Endothelial cell of umbilical vein (primary cell): Measurements from ENCODE around the gene INPP5A. TPM values are rescaled to one million over a fixed set of nuclear protein-coding genes. Genes with fewer than 3 reads are reported as not detected.

Source experiments
- BruUV-seq: library from RNA; stranded (reverse); fragments of 400-500 nt; replicated peaks from 2 replicates; lab custom pipeline; 2021; lab: Mats Ljungman, UMichigan
- CTCF ChIA-PET: fragments of 300-600, 350-600 bp; sonication (Branson Sonifier 250); formaldehyde crosslinking; loops from one replicate; lab custom pipeline; 2021; ENCODE audit warnings: antibody characterized with exemption, inconsistent platforms; lab: Charles Lee
- POLR2A ChIA-PET: fragments of 300-600, 350-600 bp; sonication (Branson Sonifier 250); formaldehyde crosslinking; loops from one replicate; lab custom pipeline; 2021; ENCODE audit warnings: antibody characterized with exemption, inconsistent platforms; lab: Charles Lee
- DNase-seq: peaks from one replicate; pipeline ENCODE4 v3.0.0-alpha.2; 2011; ENCODE audit warnings: low read depth, low spot score
- FAIRE-seq: peaks from 2 replicates; lab custom pipeline; 2011; peaks lifted over from hg19 to GRCh38; lab: Jason Lieb, UNC
- H2AFZ ChIP-seq: 2 replicates; pipeline ENCODE4 v1.6.0; 2012; ENCODE audit warnings: low read depth, low read length, control low read depth, inconsistent platforms
- H3K27ac ChIP-seq: 2 replicates; pipeline ENCODE4 v1.5.1; 2011; ENCODE audit warnings: low read depth, mild to moderate bottlenecking, control low read depth, low read length, moderate library complexity; ENCODE audit not compliant: insufficient read depth
- H3K27me3 ChIP-seq, 2 experiments: 2 replicates each; pipeline versions ENCODE4 v1.6.0 to v1.6.1; 2011; ENCODE audit warnings: low read length in 2 of 2, mixed read lengths in 1 of 2; ENCODE audit not compliant: control insufficient read depth in 2 of 2, insufficient read depth in 2 of 2
- H3K36me3 ChIP-seq, 2 experiments: 2 replicates in 1 of 2; 3 replicates in 1 of 2; pipeline ENCODE4 v1.5.1; 2011; ENCODE audit warnings: low read length in 2 of 2, mild to moderate bottlenecking in 1 of 2, moderate library complexity in 1 of 2; ENCODE audit not compliant: control insufficient read depth in 2 of 2, insufficient read depth in 2 of 2; ENCODE audit errors: extremely low read depth in 1 of 2
- H3K4me1 ChIP-seq: 3 replicates; pipeline ENCODE4 v1.5.1; 2011; ENCODE audit warnings: mild to moderate bottlenecking, low read length; ENCODE audit not compliant: control insufficient read depth, insufficient read depth; ENCODE audit errors: extremely low read depth
- H3K4me2 ChIP-seq: 2 replicates; pipeline ENCODE4 v1.6.1; 2011; ENCODE audit warnings: low read length, control low read depth, mixed read lengths; ENCODE audit not compliant: insufficient read depth
- H3K4me3 ChIP-seq, 3 experiments: fragments of 200-600 bp in 1 of 3; sonication (generic), shearing (Covaris generic) in 1 of 3; replicated peaks in 1 of 3; 2 replicates each; pipeline ENCODE4 v1.5.1; 2011 to 2016; ENCODE audit warnings: control low read depth in 3 of 3, low read length in 3 of 3, mild to moderate bottlenecking in 2 of 3, inconsistent platforms in 1 of 3, low read depth in 1 of 3, moderate library complexity in 1 of 3; ENCODE audit not compliant: insufficient read depth in 1 of 3
- H3K79me2 ChIP-seq: 2 replicates; pipeline ENCODE4 v1.6.0; 2012; ENCODE audit warnings: low read length, inconsistent platforms; ENCODE audit not compliant: control insufficient read depth, insufficient read depth
- H3K9ac ChIP-seq: replicated peaks from 2 replicates; pipeline ENCODE3; 2011; ENCODE audit warnings: low read length, control low read depth; ENCODE audit not compliant: insufficient read depth; ENCODE audit errors: extremely low read depth
- H3K9me1 ChIP-seq: replicated peaks from 3 replicates; pipeline ENCODE4 v1.6.0; 2011; ENCODE audit warnings: mild to moderate bottlenecking, low read length; ENCODE audit not compliant: control insufficient read depth, insufficient read depth; ENCODE audit errors: extremely low read depth
- H3K9me3 ChIP-seq: replicated peaks from 2 replicates; pipeline ENCODE4 v1.5.1; 2012; ENCODE audit warnings: low read length, inconsistent platforms; ENCODE audit not compliant: control insufficient read depth, insufficient read depth
- H4K20me1 ChIP-seq: replicated peaks from 2 replicates; pipeline ENCODE3; 2011; ENCODE audit warnings: mild to moderate bottlenecking, low read length; ENCODE audit not compliant: control insufficient read depth, insufficient read depth; ENCODE audit errors: extremely low read depth
- EZH2 ChIP-seq: IDR thresholded peaks from 2 replicates; pipeline ENCODE4 v1.6.1; 2012; ENCODE audit warnings: borderline replicate concordance, low read depth, mild to moderate bottlenecking, moderate library complexity, low read length, inconsistent platforms; ENCODE audit not compliant: severe bottlenecking
- FOS ChIP-seq: IDR thresholded peaks from 2 replicates; pipeline ENCODE4 v1.6.1; 2011; ENCODE audit warnings: mild to moderate bottlenecking, low read length, moderate library complexity, borderline replicate concordance; ENCODE audit not compliant: insufficient read depth
- GATA2 ChIP-seq: IDR thresholded peaks from 2 replicates; pipeline ENCODE4 v1.7.0; 2011; ENCODE audit warnings: low read depth, mild to moderate bottlenecking, moderate library complexity, mixed read lengths, low read length; ENCODE audit not compliant: insufficient read length, insufficient read depth
- JUN ChIP-seq: IDR thresholded peaks from 2 replicates; pipeline ENCODE4 v1.6.1; 2011; ENCODE audit warnings: borderline replicate concordance, low read depth; ENCODE audit not compliant: insufficient read length, insufficient read depth
- MYC ChIP-seq: IDR thresholded peaks from one replicate; pipeline ENCODE4 v1.6.1; 2011; ENCODE audit warnings: mild to moderate bottlenecking, low read depth, low read length
- POLR2A ChIP-seq: IDR thresholded peaks from 2 replicates; pipeline ENCODE4 v1.6.1; 2012; ENCODE audit warnings: low read depth, mild to moderate bottlenecking, control low read depth, low read length
- POLR2AphosphoS5 ChIP-seq: IDR thresholded peaks from 2 replicates; pipeline ENCODE4 v1.6.1; 2012; ENCODE audit warnings: low read depth, mild to moderate bottlenecking, control low read depth, low read length, moderate library complexity; ENCODE audit not compliant: insufficient read depth
- dilution Hi-C: fragments of 300-500 bp; cut with MboI; formaldehyde crosslinking; loops from one replicate; pipeline ENCODE4 v1.15.0; 2019; ENCODE audit warnings: low sequenced_read_pairs; ENCODE audit not compliant: extremely low pct_ligation_motif_present
- intact Hi-C: fragments of 100-400 bp; cut with micrococcal nuclease; formaldehyde crosslinking; loops from one replicate; pipeline ENCODE4 v1.10.0; 2022
- polyA plus RNA-seq, 4 experiments: library from polyadenylated mRNA; depleted of rRNA in 3 of 4; stranded (reverse) in 3 of 4; unstranded in 1 of 4; fragments of >200 nt; gene quantifications; 2 replicates each; pipeline versions ENCODE4 v1.2.1 to v1.2.3, GENCODE V29; 2011 to 2012; ENCODE audit warnings: missing spikeins in 1 of 4
- total RNA-seq: library from RNA; stranded (reverse); gene quantifications from 2 replicates; pipeline ENCODE4 v1.2.3, GENCODE V29; 2021
- TF ChIP-seq, protein P1 (sequence below), 2 donors: IDR thresholded peaks; 1 replicate in 1 of 2; 2 replicates in 1 of 2; pipeline ENCODE4 v1.5.1; 2011; ENCODE audit warnings: low read length in 2 of 2, mild to moderate bottlenecking in 2 of 2, moderate library complexity in 2 of 2, control low read depth in 1 of 2, inconsistent platforms in 1 of 2, low read depth in 1 of 2; ENCODE audit not compliant: insufficient read depth in 1 of 2; ENCODE audit errors: extremely low read depth in 1 of 2
- TF ChIP-seq, protein P2 (sequence below): IDR thresholded peaks from 2 replicates; pipeline ENCODE4 v1.6.1; 2011; ENCODE audit not compliant: insufficient read depth, insufficient read length

INPP5A gene
- total and polyA plus RNA-seq, 2 donors (not counting 3 experiments of a cell fraction or from before 2014, with no cell fraction given): 22.9 to 33.2 TPM

DNA sequence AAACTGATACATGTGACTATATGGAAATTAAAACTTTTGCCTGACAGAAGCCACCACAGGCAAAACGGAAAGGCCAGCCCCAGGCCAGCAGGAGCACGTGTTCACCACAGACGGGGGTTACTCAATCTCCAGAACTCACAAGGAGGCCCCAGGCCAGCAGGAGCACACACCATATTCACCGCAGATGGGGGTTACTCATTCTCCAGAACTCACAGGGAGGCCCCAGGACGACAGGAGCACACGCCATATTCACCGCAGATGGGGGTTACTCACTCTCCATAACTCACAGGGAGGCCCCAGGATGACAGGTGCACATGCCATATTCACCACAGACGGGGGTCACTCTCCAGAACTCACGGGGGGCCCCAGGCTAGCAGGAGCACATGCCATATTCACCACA lies 186.9 kb downstream of the INPP5A start:
- no peak overlapping the region for H3K27ac ChIP-seq
- no peaks in the 10 kb centered on the region for H4K20me1 ChIP-seq
- DNase-seq (no peak), FAIRE-seq (no peak)
- no peak overlapping the region for H3K4me3 ChIP-seq
- ChIA-PET CTCF (no interaction called here), POLR2A (no interaction called here)
- no peak overlapping the region for H3K4me2 ChIP-seq
- TF ChIP-seq, protein P1, sequence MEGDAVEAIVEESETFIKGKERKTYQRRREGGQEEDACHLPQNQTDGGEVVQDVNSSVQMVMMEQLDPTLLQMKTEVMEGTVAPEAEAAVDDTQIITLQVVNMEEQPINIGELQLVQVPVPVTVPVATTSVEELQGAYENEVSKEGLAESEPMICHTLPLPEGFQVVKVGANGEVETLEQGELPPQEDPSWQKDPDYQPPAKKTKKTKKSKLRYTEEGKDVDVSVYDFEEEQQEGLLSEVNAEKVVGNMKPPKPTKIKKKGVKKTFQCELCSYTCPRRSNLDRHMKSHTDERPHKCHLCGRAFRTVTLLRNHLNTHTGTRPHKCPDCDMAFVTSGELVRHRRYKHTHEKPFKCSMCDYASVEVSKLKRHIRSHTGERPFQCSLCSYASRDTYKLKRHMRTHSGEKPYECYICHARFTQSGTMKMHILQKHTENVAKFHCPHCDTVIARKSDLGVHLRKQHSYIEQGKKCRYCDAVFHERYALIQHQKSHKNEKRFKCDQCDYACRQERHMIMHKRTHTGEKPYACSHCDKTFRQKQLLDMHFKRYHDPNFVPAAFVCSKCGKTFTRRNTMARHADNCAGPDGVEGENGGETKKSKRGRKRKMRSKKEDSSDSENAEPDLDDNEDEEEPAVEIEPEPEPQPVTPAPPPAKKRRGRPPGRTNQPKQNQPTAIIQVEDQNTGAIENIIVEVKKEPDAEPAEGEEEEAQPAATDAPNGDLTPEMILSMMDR (IDR thresholded peaks at IDR 0.05; ENCODE audit: extremely low read depth in 1 of 2, insufficient read depth in 1 of 2, low read depth in 1 of 2, low read length in 2 of 2): no peak
- no peak for TF ChIP-seq GATA2
- TF ChIP-seq EZH2: no peak
- TF ChIP-seq MYC: no peak
- TF ChIP-seq POLR2AphosphoS5: no peak
- no peak for TF ChIP-seq JUN
- TF ChIP-seq FOS: no peak
- TF ChIP-seq, protein P2, sequence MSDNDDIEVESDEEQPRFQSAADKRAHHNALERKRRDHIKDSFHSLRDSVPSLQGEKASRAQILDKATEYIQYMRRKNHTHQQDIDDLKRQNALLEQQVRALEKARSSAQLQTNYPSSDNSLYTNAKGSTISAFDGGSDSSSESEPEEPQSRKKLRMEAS: no peak
- no peak for TF ChIP-seq POLR2A
- H3K9me1 ChIP-seq: no peaks in the 10 kb centered on the region
- H3K79me2 ChIP-seq: no peaks in the 10 kb centered on the region
- H3K9me3 ChIP-seq: no peaks in the 10 kb centered on the region
- H3K4me1 ChIP-seq: no peaks in the 10 kb centered on the region
- intact Hi-C loops: no loop called here
- H3K36me3 ChIP-seq: no peaks in the 10 kb centered on the region
- H2AFZ ChIP-seq: no peak overlapping the region
- no peaks in the 10 kb centered on the region for H3K27me3 ChIP-seq
- no peak overlapping the region for H3K9ac ChIP-seq
- no TSS peak for BruUV-seq
- dilution Hi-C loops: no loop called here
